Uterus (tissue), 2 donors: Measurements from ENCODE around the gene F2RL1.
"Not testable (repeated sequence)": the region's sequence is repeated elsewhere in the genome, so short reads cannot be mapped to it uniquely, and the experiment has no call there.

ENCODE experiments used
- POLR2A ChIP-seq, 2 donors: fragments of 450-650 bp; IDR thresholded peaks; one replicate each; pipeline ENCODE4 v1.6.1; 2016; ENCODE audit warnings: antibody characterized with exemption in 2 of 2, mild to moderate bottlenecking in 1 of 2, moderate library complexity in 1 of 2
- TF ChIP-seq, protein P1 (sequence below), 4 experiments: fragments of 200-600 bp in 2 of 4; fragments of 450-650 bp in 2 of 4; sonication (generic) in 2 of 4; IDR thresholded peaks; one replicate each; pipeline ENCODE4 v1.5.1; 2016 to 2019; ENCODE audit warnings: antibody characterized with exemption in 4 of 4, mild to moderate bottlenecking in 2 of 4, moderate library complexity in 1 of 4

DNA sequence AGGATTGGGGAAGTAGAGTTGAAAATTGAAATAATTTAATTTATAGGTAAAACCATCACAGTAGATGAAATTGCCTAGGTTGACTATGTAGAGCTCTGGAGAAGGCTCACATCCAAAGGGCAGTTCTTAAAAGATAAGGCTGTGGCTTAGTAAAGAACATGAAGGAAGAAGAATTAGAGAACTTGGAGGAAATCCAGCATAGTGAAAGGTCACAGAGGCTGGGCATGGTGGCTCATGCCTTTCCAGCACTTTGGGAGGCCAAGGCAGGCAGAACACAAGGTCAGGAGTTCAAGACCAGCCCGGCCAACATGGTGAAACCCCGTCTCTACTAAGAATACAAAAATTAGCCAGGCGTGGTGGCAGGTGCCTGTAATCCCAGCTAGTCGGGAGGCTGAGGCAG is 38.0 kb downstream of the F2RL1 start:
- TF ChIP-seq, protein P1, sequence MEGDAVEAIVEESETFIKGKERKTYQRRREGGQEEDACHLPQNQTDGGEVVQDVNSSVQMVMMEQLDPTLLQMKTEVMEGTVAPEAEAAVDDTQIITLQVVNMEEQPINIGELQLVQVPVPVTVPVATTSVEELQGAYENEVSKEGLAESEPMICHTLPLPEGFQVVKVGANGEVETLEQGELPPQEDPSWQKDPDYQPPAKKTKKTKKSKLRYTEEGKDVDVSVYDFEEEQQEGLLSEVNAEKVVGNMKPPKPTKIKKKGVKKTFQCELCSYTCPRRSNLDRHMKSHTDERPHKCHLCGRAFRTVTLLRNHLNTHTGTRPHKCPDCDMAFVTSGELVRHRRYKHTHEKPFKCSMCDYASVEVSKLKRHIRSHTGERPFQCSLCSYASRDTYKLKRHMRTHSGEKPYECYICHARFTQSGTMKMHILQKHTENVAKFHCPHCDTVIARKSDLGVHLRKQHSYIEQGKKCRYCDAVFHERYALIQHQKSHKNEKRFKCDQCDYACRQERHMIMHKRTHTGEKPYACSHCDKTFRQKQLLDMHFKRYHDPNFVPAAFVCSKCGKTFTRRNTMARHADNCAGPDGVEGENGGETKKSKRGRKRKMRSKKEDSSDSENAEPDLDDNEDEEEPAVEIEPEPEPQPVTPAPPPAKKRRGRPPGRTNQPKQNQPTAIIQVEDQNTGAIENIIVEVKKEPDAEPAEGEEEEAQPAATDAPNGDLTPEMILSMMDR (IDR thresholded peaks at IDR 0.05) = not testable (repeated sequence)
- not testable (repeated sequence) for TF ChIP-seq POLR2A (IDR thresholded peaks at IDR 0.05)
